ENCODE measurements around the gene UNC45B. TPM values are rescaled to one million over a fixed set of nuclear protein-coding genes. Genes with fewer than 3 reads are reported as not detected.
"Not testable (repeated sequence)": the region's sequence is repeated elsewhere in the genome, so short reads cannot be mapped to it uniquely, and the experiment has no call there.

The UNC45B gene
- total RNA-seq, 2 donors from 2014 or later, result 0.96 TPM; not detected in 1

DNA sequence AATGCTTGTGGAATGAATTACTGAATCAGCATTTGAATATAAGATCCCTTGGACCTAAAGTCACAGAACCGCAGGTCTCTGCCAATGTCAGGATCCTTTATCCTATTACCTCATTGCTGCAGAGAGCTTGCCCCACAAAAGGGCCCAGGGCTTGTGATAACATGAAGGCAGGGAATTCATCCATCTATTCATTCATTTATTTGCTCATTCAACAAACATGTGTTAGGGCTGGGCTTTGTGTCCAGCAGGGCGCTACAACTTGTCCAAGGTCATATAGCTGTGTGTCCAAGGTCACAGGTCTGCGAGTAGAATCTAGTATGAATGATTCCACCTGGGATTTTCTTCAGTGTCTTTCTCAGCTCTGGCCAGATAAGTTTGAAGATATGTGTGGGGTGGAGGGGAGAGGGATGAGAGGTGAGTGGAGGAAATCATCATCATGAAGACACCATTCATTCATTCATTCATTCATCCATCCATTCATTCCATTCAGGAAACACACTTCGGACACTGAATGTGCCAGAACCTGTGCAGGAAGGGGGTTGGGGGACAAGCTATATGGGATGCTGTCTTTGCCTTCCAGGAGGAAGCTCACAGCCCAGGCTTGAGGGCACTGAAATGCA, 1.3 kb upstream of the UNC45B start:
- Histone ChIP-seq H3K36me3 (no peaks in the 10 kb centered on the region), H3K4me3 (no peak overlapping the region), H3K27ac (no peak overlapping the region), H3K9me3 (no peaks in the 10 kb centered on the region), H3K27me3 (replicated peaks; ENCODE audit: insufficient read depth) (no peaks in the 10 kb centered on the region), H3K4me1 (replicated peaks) (no peaks in the 10 kb centered on the region)
- intact Hi-C loops (cut with DNase I), result no loop called here
- WGBS, result 53% methylated on average over 4 of the region's 4 CpGs
- TF ChIP-seq POLR2A (IDR thresholded peaks at IDR 0.05), result no peak
- TF ChIP-seq POLR2AphosphoS5 (IDR thresholded peaks at IDR 0.05), result no peak
- TF ChIP-seq, protein P1, sequence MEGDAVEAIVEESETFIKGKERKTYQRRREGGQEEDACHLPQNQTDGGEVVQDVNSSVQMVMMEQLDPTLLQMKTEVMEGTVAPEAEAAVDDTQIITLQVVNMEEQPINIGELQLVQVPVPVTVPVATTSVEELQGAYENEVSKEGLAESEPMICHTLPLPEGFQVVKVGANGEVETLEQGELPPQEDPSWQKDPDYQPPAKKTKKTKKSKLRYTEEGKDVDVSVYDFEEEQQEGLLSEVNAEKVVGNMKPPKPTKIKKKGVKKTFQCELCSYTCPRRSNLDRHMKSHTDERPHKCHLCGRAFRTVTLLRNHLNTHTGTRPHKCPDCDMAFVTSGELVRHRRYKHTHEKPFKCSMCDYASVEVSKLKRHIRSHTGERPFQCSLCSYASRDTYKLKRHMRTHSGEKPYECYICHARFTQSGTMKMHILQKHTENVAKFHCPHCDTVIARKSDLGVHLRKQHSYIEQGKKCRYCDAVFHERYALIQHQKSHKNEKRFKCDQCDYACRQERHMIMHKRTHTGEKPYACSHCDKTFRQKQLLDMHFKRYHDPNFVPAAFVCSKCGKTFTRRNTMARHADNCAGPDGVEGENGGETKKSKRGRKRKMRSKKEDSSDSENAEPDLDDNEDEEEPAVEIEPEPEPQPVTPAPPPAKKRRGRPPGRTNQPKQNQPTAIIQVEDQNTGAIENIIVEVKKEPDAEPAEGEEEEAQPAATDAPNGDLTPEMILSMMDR (IDR thresholded peaks at IDR 0.05), result no peak
- no peak for DNase-seq (ENCODE audit: low spot score)

DNA sequence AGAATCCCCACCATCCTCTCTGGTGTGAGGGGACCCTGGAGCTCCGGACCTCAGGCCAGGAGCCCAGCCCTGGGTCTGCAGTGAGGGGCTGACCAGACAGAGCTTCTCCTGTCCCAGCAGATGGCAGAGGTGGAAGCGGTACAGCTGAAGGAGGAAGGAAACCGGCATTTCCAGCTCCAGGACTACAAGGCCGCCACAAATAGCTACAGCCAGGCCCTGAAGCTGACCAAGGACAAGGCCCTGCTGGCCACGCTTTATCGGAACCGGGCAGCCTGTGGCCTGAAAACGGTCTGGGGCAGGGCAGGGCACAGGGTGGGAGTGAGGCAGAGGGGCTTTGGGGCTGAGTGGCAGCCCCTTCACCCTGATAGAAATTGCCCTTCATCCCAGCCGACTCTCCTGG, 527 bp downstream of the UNC45B start:
- H3K4me3 ChIP-seq, result no peak overlapping the region
- no peaks in the 10 kb centered on the region for H3K27me3 ChIP-seq (replicated peaks; ENCODE audit: insufficient read depth)
- no peak for TF ChIP-seq POLR2AphosphoS5 (IDR thresholded peaks at IDR 0.05)
- TF ChIP-seq POLR2A (IDR thresholded peaks at IDR 0.05), result no peak
- TF ChIP-seq, protein P1 (IDR thresholded peaks at IDR 0.05), result no peak
- DNase-seq (ENCODE audit: low spot score), result no peak
- H3K36me3 ChIP-seq, result no peaks in the 10 kb centered on the region
- H3K27ac ChIP-seq, result no peak overlapping the region
- no peaks in the 10 kb centered on the region for H3K4me1 ChIP-seq (replicated peaks)
- intact Hi-C loops (cut with DNase I), result no loop called here
- no peaks in the 10 kb centered on the region for H3K9me3 ChIP-seq
- WGBS, result 73% methylated on average over 9 of the region's 9 CpGs

DNA sequence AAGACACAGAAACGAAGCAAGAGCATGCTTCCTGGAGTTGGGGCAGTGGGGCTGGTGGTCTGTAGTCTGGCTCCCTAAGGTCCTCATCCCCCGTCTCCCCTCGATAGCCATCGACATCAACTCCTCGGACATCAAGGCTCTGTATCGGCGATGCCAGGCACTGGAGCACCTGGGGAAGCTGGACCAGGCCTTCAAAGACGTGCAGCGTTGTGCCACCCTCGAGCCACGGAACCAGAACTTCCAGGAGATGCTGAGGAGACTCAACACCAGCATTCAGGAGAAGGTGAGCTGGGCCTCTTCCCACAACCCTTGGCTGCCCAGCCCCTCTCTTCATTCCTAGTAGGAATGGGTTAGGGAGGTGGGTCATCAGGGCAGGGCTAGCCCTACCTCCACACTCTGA, 2.3 kb downstream of the UNC45B start:
- no peak overlapping the region for H3K4me3 ChIP-seq
- no peaks in the 10 kb centered on the region for H3K36me3 ChIP-seq
- H3K27me3 ChIP-seq (replicated peaks; ENCODE audit: insufficient read depth), result no peaks in the 10 kb centered on the region
- DNase-seq (ENCODE audit: low spot score), result no peak
- intact Hi-C loops (cut with DNase I), result no loop called here
- H3K4me1 ChIP-seq (replicated peaks), result no peaks in the 10 kb centered on the region
- 93% methylated on average over 11 of the region's 11 CpGs for WGBS
- no peaks in the 10 kb centered on the region for H3K9me3 ChIP-seq
- no peak overlapping the region for H3K27ac ChIP-seq
- TF ChIP-seq POLR2A (IDR thresholded peaks at IDR 0.05), result no peak
- TF ChIP-seq, protein P1 (IDR thresholded peaks at IDR 0.05), result no peak
- TF ChIP-seq POLR2AphosphoS5 (IDR thresholded peaks at IDR 0.05), result no peak

DNA sequence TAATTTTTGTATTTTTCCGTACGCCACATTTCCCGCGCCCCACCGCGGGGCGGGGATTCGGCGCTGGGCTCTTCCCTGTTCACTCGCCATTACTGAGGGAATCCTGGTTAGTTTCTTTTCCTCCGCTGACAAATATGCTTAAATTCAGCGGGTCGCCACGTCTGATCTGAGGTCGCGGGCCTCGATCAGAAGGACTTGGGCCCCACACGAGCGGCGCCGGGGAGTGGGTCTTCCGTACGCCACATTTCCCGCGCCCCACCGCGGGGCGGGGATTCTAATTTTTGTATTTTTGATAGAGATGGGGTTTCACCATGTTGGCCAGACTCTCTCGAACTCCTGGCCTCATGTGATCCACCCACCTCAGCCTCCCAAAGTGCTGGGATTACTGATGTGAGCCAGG, 3.5 kb downstream of the UNC45B start:
- DNase-seq (ENCODE audit: low spot score); H3K27me3 ChIP-seq (replicated peaks; ENCODE audit: insufficient read depth); H3K9me3 ChIP-seq; H3K27ac ChIP-seq; H3K4me3 ChIP-seq; H3K36me3 ChIP-seq; intact Hi-C loops (cut with DNase I); H3K4me1 ChIP-seq (replicated peaks): not testable (repeated sequence)
- 93% methylated on average over 29 of the region's 29 CpGs for WGBS

DNA sequence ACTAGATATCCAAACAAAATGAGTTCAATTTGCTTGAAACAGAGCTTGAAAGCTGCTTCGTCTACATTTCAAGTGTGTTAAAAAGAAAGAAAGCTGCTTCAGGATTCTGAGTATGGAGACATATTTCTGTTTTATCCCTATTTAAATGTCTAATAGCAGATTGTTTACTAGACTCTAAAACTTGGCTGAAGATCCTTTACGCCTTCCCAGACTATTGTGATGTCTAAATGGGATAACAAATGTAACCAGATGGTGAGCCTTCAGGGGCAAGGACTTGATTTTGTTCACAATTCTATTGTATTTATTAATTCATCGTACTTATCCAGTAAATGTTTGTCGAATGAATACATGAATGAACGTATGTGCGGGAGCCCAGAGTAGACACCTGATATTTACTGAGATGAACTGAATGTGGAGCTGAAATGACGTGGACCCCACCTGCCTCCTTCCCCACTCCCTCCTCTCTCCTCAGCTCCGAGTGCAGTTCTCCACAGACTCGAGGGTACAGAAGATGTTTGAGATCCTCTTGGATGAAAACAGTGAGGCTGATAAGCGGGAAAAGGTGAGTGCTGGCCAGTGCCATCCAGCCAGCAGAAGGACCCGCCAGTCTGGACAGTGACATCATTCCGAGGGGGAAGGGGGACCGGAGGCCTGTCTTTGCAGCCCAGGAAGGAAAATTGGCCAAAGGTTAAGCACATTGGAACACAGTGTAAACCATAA, 5.0 kb downstream of the UNC45B start:
- Histone ChIP-seq H3K27me3 (replicated peaks; ENCODE audit: insufficient read depth) (no peaks in the 10 kb centered on the region), H3K4me1 (replicated peaks) (no peaks in the 10 kb centered on the region), H3K27ac (no peak overlapping the region), H3K36me3 (no peaks in the 10 kb centered on the region), H3K4me3 (no peak overlapping the region), H3K9me3 (no peaks in the 10 kb centered on the region)
- WGBS, result 37% methylated on average over 13 of the region's 13 CpGs
- intact Hi-C loops (cut with DNase I), result no loop called here
- TF ChIP-seq POLR2AphosphoS5 (IDR thresholded peaks at IDR 0.05), result no peak
- no peak for TF ChIP-seq POLR2A (IDR thresholded peaks at IDR 0.05)
- TF ChIP-seq, protein P1 (IDR thresholded peaks at IDR 0.05), result no peak
- no peak for DNase-seq (ENCODE audit: low spot score)
